H1 (cell line): Measurements from ENCODE around the gene FBXO39. TPM values are rescaled to one million over a fixed set of nuclear protein-coding genes. Genes with fewer than 3 reads are reported as not detected.

Source experiments
- CTCF ChIA-PET: fragments of 300-600 bp; sonication (Branson Sonifier 250); formaldehyde crosslinking; loops from one replicate; lab custom pipeline; 2021; ENCODE audit not compliant: partially characterized antibody; lab: Charles Lee
- POLR2A ChIA-PET: fragments of 300-600 bp; sonication (Branson Sonifier 250); formaldehyde crosslinking; loops from one replicate; lab custom pipeline; 2021; ENCODE audit warnings: inconsistent platforms; ENCODE audit not compliant: partially characterized antibody; lab: Charles Lee
- DNase-seq, 2 experiments: peaks; one replicate each; pipeline versions ENCODE4 v3.0.0 to v3.0.0-alpha.2; 2010 to 2022; ENCODE audit warnings: low spot score in 2 of 2, low read depth in 1 of 2, mixed read lengths in 1 of 2
- FAIRE-seq: peaks from 2 replicates; lab custom pipeline; 2011; peaks lifted over from hg19 to GRCh38; lab: Jason Lieb, UNC
- H2AFZ ChIP-seq: 2 replicates; pipeline ENCODE4 v1.8.1; 2012; ENCODE audit warnings: low read length, inconsistent platforms
- H2AK5ac ChIP-seq: 2 replicates; pipeline ENCODE4 v1.6.1; 2013; ENCODE audit warnings: low read depth, low read length
- H2BK120ac ChIP-seq: replicated peaks from 2 replicates; pipeline ENCODE3; 2013; ENCODE audit warnings: low read depth, low read length, inconsistent platforms
- H2BK12ac ChIP-seq: 2 replicates; pipeline ENCODE4 v1.6.1; 2013; ENCODE audit warnings: low read depth, low read length
- H2BK15ac ChIP-seq: 2 replicates; pipeline ENCODE4 v1.6.1; 2013; ENCODE audit warnings: low read length
- H2BK20ac ChIP-seq: 2 replicates; pipeline ENCODE4 v1.6.1; 2013; ENCODE audit warnings: low read length
- H2BK5ac ChIP-seq: 2 replicates; pipeline ENCODE4 v1.6.1; 2013; ENCODE audit warnings: low read depth, low read length
- H3K14ac ChIP-seq: 2 replicates; pipeline ENCODE4 v1.6.1; 2013; ENCODE audit warnings: inconsistent platforms; ENCODE audit not compliant: insufficient read length
- H3K18ac ChIP-seq: 2 replicates; pipeline ENCODE4 v1.6.1; 2013; ENCODE audit warnings: low read length; ENCODE audit errors: extremely low read depth
- H3K23ac ChIP-seq: 2 replicates; pipeline ENCODE4 v1.6.1; 2013; ENCODE audit warnings: inconsistent platforms; ENCODE audit not compliant: insufficient read length
- H3K23me2 ChIP-seq: 2 replicates; pipeline ENCODE4 v1.6.1; 2013; ENCODE audit warnings: low read depth, low read length
- H3K27ac ChIP-seq: 2 replicates; pipeline ENCODE4 v1.6.1; 2011; ENCODE audit warnings: low read depth, low read length, inconsistent platforms
- H3K27me3 ChIP-seq, 4 experiments: replicated peaks in 1 of 4; 1 replicate in 1 of 4; 2 replicates in 3 of 4; pipeline versions ENCODE4 v1.6.1 to v1.8.1; 2011 to 2013; ENCODE audit warnings: low read length in 3 of 4, mild to moderate bottlenecking in 3 of 4, inconsistent platforms in 2 of 4, mixed read lengths in 2 of 4, moderate library complexity in 1 of 4; ENCODE audit not compliant: control insufficient read depth in 3 of 4, insufficient read depth in 3 of 4; ENCODE audit errors: extremely low read depth in 1 of 4
- H3K36me3 ChIP-seq, 4 experiments: 2 replicates each; pipeline versions ENCODE4 v1.6.1 to v1.8.1; 2011 to 2013; ENCODE audit warnings: mild to moderate bottlenecking in 4 of 4, low read length in 3 of 4, moderate library complexity in 2 of 4, control low read depth in 1 of 4, inconsistent platforms in 1 of 4; ENCODE audit not compliant: insufficient read depth in 4 of 4, control insufficient read depth in 2 of 4
- H3K4ac ChIP-seq: replicated peaks from 2 replicates; pipeline ENCODE3; 2013; ENCODE audit warnings: low read length, low read depth, mixed read lengths, inconsistent platforms; ENCODE audit not compliant: insufficient read length
- H3K4me1 ChIP-seq, 4 experiments: replicated peaks in 1 of 4; 1 replicate in 1 of 4; 2 replicates in 3 of 4; pipeline versions ENCODE4 v1.6.1 to v1.8.1; 2011 to 2013; ENCODE audit warnings: low read length in 3 of 4, inconsistent platforms in 2 of 4, mixed read lengths in 1 of 4; ENCODE audit not compliant: insufficient read depth in 4 of 4, control insufficient read depth in 3 of 4
- H3K4me2 ChIP-seq, 2 experiments: 2 replicates each; pipeline versions ENCODE4 v1.6.1 to v1.8.1; 2011 to 2013; ENCODE audit warnings: low read depth in 2 of 2, low read length in 2 of 2, control low read depth in 1 of 2, inconsistent platforms in 1 of 2, mild to moderate bottlenecking in 1 of 2; ENCODE audit not compliant: insufficient read depth in 1 of 2
- H3K4me3 ChIP-seq, 4 experiments: fragments of 200-600, 300-600 bp in 1 of 4; sonication (generic), shearing (Covaris generic), sonication (Bioruptor Twin) in 1 of 4; 2 replicates each; pipeline versions ENCODE4 v1.5.1 to v1.8.1; 2011 to 2016; ENCODE audit warnings: low read length in 4 of 4, low read depth in 3 of 4, control low read depth in 2 of 4, inconsistent platforms in 2 of 4, mild to moderate bottlenecking in 2 of 4, mixed read lengths in 1 of 4, moderate library complexity in 1 of 4; ENCODE audit not compliant: insufficient read depth in 2 of 4; ENCODE audit errors: extremely low read depth in 1 of 4
- H3K56ac ChIP-seq: replicated peaks from 2 replicates; pipeline ENCODE3; 2013; ENCODE audit warnings: low read depth, mild to moderate bottlenecking, mixed read lengths, low read length, inconsistent platforms; ENCODE audit not compliant: insufficient read length
- H3K79me1 ChIP-seq: 2 replicates; pipeline ENCODE4 v1.6.1; 2013; ENCODE audit warnings: low read depth, low read length, control low read depth
- H3K79me2 ChIP-seq, 2 experiments: 2 replicates each; pipeline versions ENCODE4 v1.6.1 to v1.8.1; 2012 to 2013; ENCODE audit warnings: low read length in 2 of 2, mild to moderate bottlenecking in 2 of 2, inconsistent platforms in 1 of 2; ENCODE audit not compliant: insufficient read depth in 2 of 2, control insufficient read depth in 1 of 2
- H3K9ac ChIP-seq, 4 experiments: replicated peaks in 1 of 4; 1 replicate in 1 of 4; 2 replicates in 3 of 4; pipeline versions ENCODE4 v1.6.1 to v1.8.1; 2011 to 2013; ENCODE audit warnings: low read depth in 3 of 4, low read length in 3 of 4, control low read depth in 2 of 4, mild to moderate bottlenecking in 2 of 4, moderate library complexity in 2 of 4, inconsistent platforms in 1 of 4; ENCODE audit errors: extremely low read depth in 1 of 4
- H3K9me3 ChIP-seq, 2 experiments: 2 replicates each; pipeline versions ENCODE4 v1.6.1 to v1.8.1; 2012 to 2013; ENCODE audit warnings: mild to moderate bottlenecking in 2 of 2, moderate library complexity in 2 of 2, control low read depth in 1 of 2, inconsistent platforms in 1 of 2, low read depth in 1 of 2, low read length in 1 of 2, mixed read lengths in 1 of 2; ENCODE audit not compliant: insufficient read depth in 2 of 2
- H4K20me1 ChIP-seq, 2 experiments: replicated peaks in 1 of 2; 2 replicates each; pipeline versions ENCODE3 to v1.8.1; 2011 to 2013; ENCODE audit warnings: inconsistent platforms in 2 of 2, low read length in 2 of 2, mild to moderate bottlenecking in 1 of 2; ENCODE audit not compliant: insufficient read depth in 2 of 2, control insufficient read depth in 1 of 2
- H4K5ac ChIP-seq: 2 replicates; pipeline ENCODE4 v1.6.1; 2013; ENCODE audit warnings: low read length, low read depth, mixed read lengths, inconsistent platforms; ENCODE audit not compliant: insufficient read length
- H4K8ac ChIP-seq: 2 replicates; pipeline ENCODE4 v1.8.0; 2013; ENCODE audit warnings: mild to moderate bottlenecking, moderate library complexity, low read length, inconsistent platforms; ENCODE audit not compliant: insufficient read depth; ENCODE audit errors: extremely low read depth
- H4K91ac ChIP-seq: replicated peaks from 2 replicates; pipeline ENCODE3; 2013; ENCODE audit warnings: low read length, mixed read lengths, inconsistent platforms; ENCODE audit not compliant: insufficient read length
- ATF3 ChIP-seq: IDR thresholded peaks from 2 replicates; pipeline ENCODE4 v1.6.1; 2011; ENCODE audit warnings: low read depth, mild to moderate bottlenecking, low read length; ENCODE audit not compliant: insufficient read depth
- CBX5 ChIP-seq: fragments of 300-800, 300-1000 bp; sonication (generic); IDR thresholded peaks from 2 replicates; pipeline ENCODE4 v1.7.1; 2016; ENCODE audit warnings: antibody characterized with exemption, low read length, low read depth
- whole genome bisulfite sequencing, 2 experiments: shearing (Covaris generic) in 1 of 2; methylation state at CpG; one replicate each; pipeline versions ENCODE4 v1.1.6 to v1.1.7; 2013 to 2015; ENCODE audit warnings: low lambda C conversion rate in 2 of 2, mixed read lengths in 2 of 2, inconsistent platforms in 1 of 2, low coverage in 1 of 2, missing lambda C conversion rate in 1 of 2; ENCODE audit not compliant: insufficient replicate concordance in 2 of 2, insufficient coverage in 1 of 2, insufficient read length in 1 of 2; ENCODE audit errors: extremely low coverage in 1 of 2, missing lambda C conversion rate in 1 of 2; 5-methylcytosine and 5-hydroxymethylcytosine counted together
- polyA plus RNA-seq, 7 experiments: library from polyadenylated mRNA; depleted of rRNA in 3 of 7; stranded (reverse) in 5 of 7; unstranded in 2 of 7; fragments of >200 nt in 5 of 7; fragments of 200-250 nt in 2 of 7; gene quantifications; 1 replicate in 5 of 7; 2 replicates in 1 of 7; 4 replicates in 1 of 7; pipeline versions ENCODE4 v1.2.1 to v1.2.3, GENCODE V29; 2011 to 2013; ENCODE audit warnings: missing spikeins in 2 of 7, mixed read lengths in 2 of 7
- total RNA-seq: library from RNA; stranded (reverse); fragmentation: NEBNext Ultra II Directional; extraction: Animal tissue kit (Norgen Biotek cat#: 25700); gene quantifications from 2 replicates; pipeline ENCODE4 v1.2.1, GENCODE V29; 2021

The FBXO39 gene
- total and polyA plus RNA-seq, 2 of the 8 experiments (the other 6 are each of a cell fraction or from before 2014, with no cell fraction given): 0.12 to 0.22 TPM

- Histone ChIP-seq H3K27me3 (no peaks in the 10 kb centered on the region; a peak in 1 of 7 replicates), H3K9ac (no peak within 1 kb of the TSS), H3K23ac (no peak within 1 kb of the TSS), H3K36me3 (no peaks in the 10 kb centered on the region), H3K23me2 (no peaks in the 10 kb centered on the region), H3K79me2 (no peaks in the 10 kb centered on the region), H2AFZ (0 out of 2 replicates have a peak within 1 kb of the TSS, but pooled peaks have one; percentile 40), H2BK12ac (no peak within 1 kb of the TSS), H2BK5ac (no peak within 1 kb of the TSS), H2AK5ac (no peak within 1 kb of the TSS), H3K79me1 (no peaks in the 10 kb centered on the region), H3K14ac (no peak within 1 kb of the TSS), H2BK120ac (no peak within 1 kb of the TSS), H3K56ac (no peak within 1 kb of the TSS), H3K4me3 (no peak within 1 kb of the TSS), H4K5ac (no peak within 1 kb of the TSS), H2BK15ac (0 out of 2 replicates have a peak within 1 kb of the TSS, but pooled peaks have one; percentile 29), H3K4me1 (peaks cover 0 to 12% (median 3%) of the 10 kb centered on the region in 4 experiments; a peak in 4 of 7 replicates), H3K4me2 (no peak within 1 kb of the TSS; a peak in 1 of 4 replicates), H3K27ac (no peak within 1 kb of the TSS), H3K4ac (no peak within 1 kb of the TSS), H2BK20ac (no peak within 1 kb of the TSS), H3K18ac (no peak within 1 kb of the TSS), H3K9me3 (no peaks in the 10 kb centered on the region), H4K20me1 (no peaks in the 10 kb centered on the region), H4K8ac (no peak within 1 kb of the TSS; the same call in 1 of the 2 replicates), H4K91ac (no peak within 1 kb of the TSS)
- ChIA-PET POLR2A (interaction anchor here (1.1 kb wide), 1 partner anchor 8 kb away, joined by 3 read pairs; no protein-coding TSS in a partner anchor), CTCF (interaction anchor here (1.1 to 1.7 kb wide), 2 partner anchors 21 to 98 kb away, joined by 4 read pairs; no protein-coding TSS in a partner anchor)
- WGBS, 2 experiments: 86% methylated on average over 10 of the region's 14 CpGs; no CpG with 5 or more reads in 1 of the 2 experiments
- FAIRE-seq: no peak
- DNase-seq: no peak
- TF ChIP-seq CBX5 (no peak), ATF3 (no peak)
Observed at GRCh38 chr17:6755731-6756184, 20.3 kb upstream of the FBXO39 start, which contains the start of gene XAF1. XAF1 (plus strand) TSS chr17:6756046; CDS start chr17:6756079, 33 bp downstream.
